NCI-H2171 treated with DMSO at 0.1 percent for 48 hours (cell line): ENCODE measurements around the gene SNX30.

Source experiments
- DNase-seq: peaks from one replicate; lab custom pipeline; 2025; lab: John Stamatoyannopoulos, UW

SNX30 gene

DNA sequence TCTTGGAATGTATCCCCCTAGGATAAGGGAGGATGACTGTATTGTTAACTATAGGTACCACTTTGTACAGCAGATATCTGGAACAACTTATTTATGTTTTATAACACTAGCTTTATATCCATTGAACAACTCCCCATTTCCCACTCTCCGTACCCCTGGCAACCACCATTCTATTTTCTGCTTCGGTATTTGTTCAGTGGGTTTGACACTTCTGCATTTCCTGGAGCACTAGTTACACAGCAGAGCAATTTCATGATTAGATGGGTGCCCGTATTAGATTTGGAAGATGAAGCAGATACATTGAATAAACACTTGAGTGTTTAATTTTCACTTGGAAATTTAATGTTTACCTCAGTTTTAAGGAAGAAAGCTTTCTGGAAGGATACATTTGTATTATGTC lies 72.7 kb downstream of the SNX30 start:
- no peak for DNase-seq

DNA sequence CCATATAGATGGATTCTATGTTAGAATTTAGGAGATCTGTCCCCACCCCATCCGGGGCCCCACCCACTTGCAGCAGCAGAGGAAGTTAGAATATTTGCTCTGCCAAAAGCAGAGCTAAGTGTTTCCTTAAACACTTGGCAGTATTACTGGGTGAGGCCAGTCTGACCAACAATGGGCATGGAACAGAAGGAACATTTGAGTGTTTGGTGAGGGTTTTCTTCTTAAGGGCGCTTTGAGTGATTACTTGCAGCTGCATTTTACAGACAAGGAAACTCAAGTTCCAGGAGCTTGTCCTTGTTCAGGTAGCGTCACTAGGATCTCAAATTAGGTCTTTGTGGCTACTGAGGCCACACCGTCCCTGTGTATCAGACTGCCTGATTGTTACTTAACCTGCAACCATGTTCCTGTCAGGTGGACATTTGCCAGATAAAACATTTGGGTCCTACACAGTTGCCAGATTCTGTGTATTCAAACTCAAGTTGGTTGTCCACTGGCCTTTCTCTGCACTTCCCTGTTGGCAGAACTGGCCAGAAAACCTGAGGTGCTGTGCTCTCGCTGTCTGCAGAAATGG lies 80.8 kb downstream of the SNX30 start:
- no peak for DNase-seq

DNA sequence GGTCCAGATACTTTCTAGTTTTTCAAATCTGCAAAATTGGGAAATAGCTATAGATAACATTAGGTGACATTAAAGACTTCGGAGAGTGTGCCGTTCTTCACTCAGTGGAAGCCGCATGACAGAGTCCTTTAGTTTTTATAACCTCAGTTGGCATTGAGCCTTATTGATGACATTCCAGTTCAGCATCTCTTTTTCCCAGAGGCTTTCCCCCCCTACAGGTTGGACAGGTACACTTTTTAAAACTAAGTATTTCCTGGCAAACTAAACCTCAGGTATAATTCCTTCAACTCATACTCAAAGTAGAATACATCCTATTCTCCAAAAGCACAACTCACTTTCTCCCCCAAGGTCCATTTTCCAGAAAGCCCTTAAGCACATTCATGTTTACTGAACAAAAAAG lies 81.4 kb downstream of the SNX30 start:
- no peak for DNase-seq

DNA sequence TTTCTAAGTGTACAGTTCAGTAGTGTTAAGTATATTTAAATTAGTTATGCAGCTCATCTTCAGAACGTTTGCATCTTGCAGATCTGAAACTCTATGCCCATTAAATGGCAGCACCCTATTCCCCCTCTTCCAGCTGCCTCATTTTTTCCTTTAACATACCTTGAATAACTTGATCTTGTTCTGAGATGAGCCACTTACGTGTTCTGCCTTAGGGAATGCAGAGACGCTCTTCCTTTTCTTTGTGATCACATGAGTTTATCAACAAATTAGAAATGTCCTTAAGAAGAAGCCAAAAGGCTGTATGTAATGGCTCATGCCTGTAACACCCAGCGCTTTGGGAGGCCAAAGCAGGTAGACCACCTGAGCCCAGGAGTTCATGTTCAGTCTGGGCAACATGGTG lies 82.5 kb downstream of the SNX30 start:
- DNase-seq = no peak

DNA sequence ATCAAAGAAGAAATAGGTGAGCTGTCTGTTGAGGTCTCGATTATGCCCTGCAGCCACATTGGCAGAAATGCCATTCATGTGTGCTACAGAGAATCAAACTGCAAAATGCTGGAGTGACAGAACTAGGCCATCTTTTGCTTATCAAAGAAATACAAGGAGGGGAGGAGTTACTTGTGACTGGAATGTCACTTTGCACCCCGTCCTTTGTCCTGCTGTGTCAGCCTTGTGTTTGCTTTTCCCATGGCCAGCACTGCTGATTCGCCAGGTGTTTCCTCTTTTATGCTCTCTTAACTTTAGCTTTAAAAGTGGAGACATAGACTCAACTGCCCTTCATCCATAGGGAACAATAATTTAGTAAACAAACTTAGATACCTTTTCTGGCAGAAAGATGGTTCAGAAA lies 85.8 kb downstream of the SNX30 start:
- DNase-seq = no peak

DNA sequence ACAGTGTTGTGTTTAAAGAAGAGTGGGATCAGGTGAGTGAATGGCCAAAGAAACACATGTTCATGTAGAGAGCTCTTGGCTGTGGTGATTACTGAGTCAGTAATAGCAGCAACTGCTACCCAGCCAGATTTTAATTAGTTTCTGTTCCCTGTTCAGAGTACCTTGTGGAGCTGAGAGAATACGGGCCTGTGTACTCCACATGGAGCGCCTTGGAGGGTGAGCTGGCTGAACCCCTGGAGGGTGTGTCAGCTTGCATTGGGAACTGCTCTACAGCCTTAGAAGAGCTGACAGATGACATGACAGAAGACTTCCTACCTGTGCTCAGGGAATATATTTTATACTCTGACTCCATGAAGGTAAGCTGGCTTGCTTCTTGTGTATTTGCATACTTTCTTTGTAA lies 87.8 kb downstream of the SNX30 start:
- DNase-seq = peak; percentile 25

DNA sequence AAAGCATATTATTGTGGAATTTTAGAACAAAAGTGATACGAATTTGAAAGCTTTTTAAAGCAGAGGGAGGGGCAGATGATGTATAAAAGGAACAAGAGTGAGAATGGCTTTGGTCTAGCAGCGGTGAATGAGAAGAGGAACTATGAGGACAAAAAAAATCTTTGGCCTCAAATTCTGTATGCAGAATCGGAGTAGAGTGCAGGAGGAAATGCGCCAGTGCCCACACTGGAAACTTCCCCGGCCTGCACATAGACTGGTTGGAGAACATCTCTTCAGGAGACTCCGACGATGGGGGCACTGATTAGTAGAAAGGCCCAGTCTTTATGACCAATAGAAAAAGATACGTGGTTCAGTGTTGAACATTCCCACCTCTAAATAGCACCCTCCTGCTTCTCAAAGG lies 88.8 kb downstream of the SNX30 start:
- DNase-seq = no peak

DNA sequence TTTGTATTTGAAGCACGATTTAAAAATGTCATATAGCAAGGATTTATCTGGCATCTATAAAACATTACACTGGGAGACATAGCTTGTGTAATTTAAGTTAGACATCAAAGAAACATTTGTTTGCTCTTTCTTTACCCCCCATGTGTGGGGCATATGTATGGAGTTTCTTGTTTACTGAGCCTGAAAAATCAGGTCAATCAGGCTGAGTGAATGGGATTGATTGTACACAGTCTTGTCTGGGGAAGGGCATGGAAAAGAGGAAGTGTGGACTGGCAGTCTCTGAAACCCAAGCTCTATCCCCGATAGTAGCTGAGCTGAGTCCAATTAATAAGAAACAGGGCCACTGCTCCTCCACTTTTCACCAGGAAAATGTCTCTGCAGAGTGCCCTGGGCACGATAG lies 90.7 kb downstream of the SNX30 start:
- DNase-seq = no peak

DNA sequence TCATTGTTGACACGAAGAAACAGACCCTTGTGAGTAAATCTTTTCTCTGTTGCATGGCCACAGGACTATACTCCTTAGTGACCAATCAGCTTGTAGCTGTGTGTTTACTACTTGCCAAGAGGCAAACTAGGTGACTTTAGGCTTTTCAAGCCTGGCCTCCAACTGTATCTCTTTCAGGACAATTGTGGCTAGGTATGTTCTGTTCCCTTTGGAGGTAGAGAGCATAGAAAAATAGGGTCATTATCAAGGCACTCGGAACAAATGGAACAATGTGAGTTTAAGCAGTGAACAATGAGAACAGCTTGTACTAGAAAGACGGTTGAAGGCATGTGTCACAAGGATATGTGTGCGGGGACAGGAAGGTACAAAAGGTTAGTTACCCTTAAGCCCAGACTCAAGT lies 92.0 kb downstream of the SNX30 start:
- DNase-seq = no peak

DNA sequence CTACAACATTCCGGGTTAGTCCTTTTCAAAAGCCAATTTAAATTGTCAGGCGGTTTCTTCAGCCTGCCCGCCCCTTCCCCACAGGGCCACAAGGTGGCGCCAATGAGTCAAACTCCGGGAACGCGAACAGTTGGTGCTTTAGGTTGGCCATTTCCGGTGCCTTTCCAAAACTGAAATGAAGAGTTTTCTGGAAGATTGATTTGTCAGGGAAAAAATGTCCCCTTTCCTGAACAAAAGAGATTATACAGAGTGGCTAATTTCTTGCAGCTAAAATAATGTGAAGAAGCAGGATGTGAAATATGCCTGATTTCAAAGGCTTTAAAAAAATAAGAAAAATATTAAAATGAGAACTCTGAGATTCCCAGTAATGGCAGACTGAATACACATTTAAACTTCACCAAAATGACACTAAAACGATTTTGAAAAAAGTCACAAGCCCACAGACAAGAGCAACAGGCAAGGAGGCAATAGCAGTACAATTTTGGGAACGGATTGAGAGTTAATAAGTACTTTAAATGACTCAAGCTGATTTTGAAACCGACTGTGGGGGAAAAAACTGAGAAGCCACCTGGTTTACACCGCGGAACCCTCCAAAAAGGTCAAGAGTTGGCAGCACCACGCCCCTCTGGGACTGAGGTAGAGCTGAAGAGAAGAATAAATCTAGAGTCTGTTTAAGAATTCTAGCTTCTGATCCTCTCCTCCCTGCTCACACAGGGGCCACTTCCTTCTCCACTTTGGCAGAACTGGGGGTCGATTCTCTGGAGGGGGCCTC lies 94.4 kb downstream of the SNX30 start:
- DNase-seq = peak; percentile 72

DNA sequence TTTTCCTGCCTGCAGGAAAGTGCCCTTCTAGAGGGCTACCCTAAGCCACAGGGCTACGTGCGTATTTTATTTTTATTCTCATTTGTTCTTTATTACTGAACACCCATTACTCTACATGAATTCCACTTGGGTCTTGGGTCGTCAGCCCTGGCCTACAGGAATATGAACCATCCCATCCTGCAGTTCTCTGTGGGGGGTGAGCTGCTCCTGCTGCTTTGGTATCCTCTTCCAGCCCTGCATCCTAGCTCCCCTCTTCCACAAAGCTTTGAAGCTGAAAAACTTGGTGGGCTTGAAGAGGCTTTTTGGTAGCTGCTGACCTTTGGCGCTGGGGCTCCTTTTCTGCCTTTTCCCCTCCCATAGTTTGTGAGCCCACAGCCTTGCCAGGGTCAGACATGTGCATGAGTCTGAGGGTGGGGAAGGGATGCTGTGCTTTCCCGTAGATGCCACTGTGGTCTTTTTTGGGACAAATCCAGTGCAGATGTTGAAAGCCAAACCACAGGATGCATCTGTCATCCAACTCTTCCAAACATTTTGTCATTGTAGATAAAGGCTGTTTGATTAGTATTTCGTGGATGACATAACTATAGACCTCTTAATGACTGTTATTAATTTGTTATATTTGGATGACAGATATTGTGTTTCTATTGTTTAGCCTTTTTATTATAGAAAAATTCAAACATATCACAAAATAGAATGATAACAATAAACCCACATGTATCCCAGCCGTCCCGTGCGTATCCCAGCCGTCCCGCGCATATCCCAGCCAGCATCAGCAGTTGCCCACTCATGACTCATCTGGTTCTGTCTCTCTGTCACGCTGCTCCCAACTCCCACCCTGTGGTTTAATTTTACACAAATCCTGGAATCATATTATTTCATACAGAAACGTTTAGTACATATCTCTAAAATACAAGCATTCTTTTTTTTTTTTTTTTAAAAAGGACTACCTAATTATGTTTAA lies 96.2 kb downstream of the SNX30 start:
- DNase-seq = no peak

DNA sequence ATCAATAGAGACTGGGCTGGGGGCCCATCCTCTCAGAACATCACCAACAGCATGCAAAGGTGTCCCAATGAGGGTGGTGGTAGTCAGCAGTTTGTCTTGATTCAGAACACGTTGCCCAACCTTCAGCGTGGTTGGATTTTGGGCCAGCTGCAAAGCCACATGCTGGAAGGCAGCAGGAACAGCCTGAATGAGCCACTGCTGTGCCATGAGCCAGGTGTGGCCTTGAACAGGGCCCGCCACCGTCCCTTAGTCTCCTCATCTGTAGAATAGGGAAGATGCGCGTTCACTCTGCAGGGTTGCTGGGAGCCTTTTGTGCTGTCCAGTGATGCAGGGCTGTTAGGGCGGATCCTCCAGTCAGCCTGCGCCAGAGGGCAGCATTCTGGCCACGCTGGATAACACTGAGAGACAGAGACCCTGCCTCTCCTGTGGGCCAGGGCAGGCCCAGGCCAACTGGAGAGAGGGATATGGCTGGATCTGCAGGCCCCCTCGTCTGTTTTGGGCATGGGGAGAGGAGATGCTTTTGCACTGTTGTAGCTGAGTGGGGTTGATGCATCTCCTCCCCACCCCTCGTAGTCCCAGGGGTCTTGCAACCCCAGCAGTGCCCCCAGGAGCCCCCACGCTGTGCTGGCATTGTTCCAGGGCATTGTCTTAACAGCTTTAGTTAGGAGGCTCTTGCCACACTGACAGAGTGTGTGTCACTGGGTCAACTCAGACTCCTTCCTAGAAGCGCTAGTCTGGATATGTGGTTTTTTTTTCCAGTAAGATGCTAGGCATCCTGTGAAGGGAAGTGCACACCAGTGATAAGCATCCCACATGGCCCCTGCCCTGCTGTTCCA lies 98.0 kb downstream of the SNX30 start:
- no peak for DNase-seq

DNA sequence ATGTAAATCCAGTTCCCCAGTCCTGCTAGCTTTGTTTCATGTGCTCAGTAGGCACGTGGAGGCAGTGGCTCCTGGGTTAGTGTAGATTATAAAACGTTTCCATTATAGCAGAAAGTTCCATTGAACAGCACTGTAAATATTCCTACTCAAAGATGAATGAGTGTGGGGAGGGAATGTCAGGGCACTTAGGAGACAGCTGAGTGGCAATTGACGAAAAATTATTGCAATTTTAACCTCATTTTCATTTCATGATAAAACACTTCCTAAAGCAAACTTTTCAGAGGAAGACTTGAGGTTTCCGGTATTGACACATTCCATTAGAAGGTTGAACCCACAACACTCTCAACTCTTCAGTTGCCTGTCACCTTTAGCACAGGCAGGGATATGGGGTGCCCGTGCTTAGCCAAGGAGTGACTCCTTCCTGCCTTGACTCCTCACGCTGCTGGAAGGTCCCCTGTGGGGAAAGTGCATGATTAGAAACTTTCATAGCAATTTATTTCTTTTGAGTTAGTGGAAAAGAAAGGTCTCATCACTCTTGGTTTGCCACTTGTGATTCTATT lies 98.9 kb downstream of the SNX30 start:
- DNase-seq = no peak

DNA sequence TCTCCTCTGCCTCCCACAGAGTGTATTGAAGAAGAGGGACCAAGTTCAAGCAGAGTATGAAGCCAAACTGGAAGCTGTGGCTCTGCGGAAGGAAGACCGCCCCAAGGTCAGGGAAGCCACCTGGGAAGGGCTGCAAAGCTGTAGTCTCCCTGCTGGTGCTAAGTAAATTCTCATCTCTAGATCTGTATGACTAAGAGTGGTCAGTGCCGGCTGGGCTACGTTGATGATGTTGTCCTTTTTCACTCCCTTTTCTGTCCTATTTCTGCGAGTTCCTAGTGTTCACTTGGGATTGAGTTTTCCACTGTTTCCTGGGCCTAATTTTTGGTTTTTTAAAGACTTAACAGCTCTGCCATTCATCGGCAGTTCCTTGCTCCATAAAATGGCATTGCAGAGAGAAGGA lies 100.3 kb downstream of the SNX30 start:
- DNase-seq = no peak

DNA sequence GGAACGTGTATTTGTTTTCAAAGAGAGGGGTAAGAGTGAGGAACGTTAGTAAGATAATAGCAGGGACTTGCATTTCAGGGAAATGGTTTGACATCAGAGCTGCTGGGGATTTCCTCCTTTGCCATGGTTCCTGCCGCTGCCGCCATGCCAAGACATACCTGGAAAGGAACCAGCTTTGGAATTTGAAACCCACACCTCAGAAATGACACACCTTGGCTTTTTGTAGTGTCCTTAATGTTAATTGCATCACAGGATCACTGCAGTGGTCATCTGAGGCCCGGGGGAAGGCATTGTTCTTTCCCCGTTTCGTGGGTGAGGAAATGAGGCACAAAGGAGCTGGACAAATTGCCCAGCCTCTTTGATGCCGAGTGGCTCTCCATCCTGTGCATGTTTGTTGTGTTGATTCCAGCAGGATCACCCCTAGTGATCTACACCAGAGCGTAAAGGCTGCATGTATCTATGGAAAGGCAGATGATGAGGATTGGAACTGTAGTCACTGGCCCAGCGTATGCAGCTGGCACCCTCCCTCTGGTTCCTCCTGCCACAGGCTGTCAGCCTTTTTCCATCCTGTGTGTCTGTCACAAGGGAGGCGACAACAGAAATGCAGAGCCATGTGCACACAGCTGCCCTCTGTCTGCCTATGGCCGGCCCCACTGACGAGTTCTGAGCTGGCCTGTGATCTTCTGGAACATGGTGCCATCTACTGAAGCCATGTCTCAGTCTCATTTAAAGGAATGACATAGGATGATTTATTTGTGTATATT lies 102.4 kb downstream of the SNX30 start:
- no peak for DNase-seq

DNA sequence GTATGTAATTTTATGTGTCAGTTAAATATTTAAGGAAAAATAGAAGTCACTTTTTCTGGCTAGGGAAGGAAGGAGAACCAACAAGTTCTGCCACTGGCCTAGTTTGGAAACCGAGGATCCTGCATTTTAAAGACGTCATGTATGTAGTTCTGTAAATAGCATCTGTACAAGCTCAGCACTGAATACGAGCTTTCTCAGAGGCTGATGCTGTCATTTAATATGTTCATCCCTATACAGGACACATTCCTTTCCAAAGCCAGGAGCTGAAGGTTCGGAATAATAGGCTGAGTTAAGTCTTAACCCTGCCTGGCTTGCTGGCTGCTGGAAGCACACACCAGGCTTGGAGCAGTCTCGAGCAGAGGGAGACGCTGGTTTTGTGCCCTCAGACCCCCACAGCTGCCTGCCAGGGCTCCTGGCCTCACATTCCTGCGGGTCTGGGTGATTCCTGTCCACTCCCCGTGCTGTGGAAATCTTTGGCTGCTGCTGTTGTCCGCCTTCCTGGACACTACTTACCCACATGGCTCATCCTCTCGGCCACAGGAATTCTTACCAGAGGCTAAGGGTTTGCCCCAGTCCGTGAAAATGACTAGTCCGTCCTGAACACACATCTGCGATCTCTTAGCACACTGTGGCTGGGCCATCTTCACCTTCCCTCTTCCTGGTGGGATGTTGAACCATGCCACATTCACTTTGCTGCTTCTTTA lies 103.5 kb downstream of the SNX30 start:
- DNase-seq = no peak

DNA sequence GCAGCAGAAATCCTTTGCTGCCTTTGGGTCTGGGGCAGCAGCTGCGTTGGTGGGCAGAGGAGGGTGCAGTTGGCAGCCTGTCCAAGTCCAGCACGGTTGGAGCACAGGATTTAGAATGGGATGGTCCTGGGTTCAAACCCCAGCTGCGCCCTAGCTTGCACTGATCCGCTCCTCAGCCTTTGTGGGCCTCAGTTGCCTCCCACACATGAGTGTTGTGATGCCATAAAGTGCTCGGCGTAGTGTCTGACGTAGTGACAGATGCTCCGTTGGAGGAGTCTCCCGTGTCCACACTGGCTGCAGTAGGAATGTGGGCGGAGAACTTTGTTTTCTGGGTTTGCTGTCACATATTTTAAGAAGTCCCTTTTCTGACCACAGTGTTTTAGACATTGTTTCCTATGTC lies 104.1 kb downstream of the SNX30 start:
- no peak for DNase-seq

DNA sequence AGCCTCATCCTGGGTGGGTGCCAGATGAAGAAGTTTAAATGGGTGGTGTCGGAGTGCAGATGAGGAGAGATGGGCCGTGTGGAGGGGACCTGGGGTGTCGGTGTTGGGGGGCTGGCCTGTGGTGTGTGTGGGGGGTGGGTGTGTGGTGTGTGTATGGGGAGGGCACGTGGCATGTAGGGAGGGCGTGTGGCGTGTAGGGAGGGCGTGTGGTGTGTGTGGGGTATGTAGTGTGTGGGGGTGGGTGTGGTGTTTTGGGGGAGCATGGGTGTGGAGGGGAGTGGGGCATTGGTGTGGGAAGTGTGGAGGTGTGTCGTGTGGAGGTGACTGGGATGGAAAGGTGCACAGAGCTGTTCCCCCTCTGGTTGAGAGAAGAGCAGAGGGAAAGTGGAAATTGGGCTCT lies 105.6 kb downstream of the SNX30 start:
- no peak for DNase-seq

DNA sequence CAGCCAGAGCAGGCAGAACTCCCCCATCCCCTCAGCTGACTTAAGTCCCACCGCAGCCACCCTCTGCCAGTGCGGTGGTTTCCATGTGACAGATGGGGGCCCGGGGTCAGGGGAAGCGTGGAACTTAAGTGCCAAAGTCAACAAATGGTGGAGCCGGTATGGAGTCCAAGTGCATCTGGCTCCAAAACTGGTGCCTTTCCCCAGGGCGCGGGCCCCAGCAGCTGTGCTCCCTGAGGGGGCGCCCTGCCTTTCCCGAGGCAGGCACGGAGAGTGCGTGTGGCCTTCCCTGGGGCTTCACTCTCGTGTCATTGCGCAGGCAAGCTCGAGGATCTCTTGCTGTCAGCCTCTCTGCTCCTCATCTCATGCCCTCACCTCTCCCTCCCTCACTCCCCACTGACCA lies 106.3 kb downstream of the SNX30 start:
- DNase-seq = no peak

DNA sequence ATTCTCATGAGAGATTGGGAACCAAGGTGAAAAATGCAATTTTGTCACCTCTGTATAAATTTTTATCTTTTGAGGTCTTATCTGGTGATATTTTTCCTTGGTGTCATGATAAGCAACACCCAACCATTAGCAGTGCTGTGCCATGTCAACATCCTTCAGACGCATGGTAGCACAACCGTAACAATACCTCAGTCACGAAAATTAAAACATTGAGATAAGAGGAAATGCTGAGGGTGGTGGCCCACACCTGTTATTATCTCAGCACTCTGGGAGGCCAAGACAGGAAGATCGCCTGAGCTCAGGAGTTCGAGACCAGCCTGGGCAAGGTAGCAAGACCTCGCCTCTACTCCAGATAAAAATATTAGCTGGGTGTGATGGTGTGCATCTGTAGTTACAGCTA lies 107.4 kb downstream of the SNX30 start:
- DNase-seq = no peak
